ENCODE measurements around the gene SIRT2. TPM values are rescaled to one million over a fixed set of nuclear protein-coding genes. Genes with fewer than 3 reads are reported as not detected.
A peak's percentile ranks its signal among the peaks of the same experiment; 100 is the strongest.

SIRT2 gene
- total RNA-seq: 54.0 to 57.1 TPM (median 54.2 TPM) in 3 replicates
- long read RNA-seq, transcript SIRT2-201 (16 exons, 2,070 nt): minor isoform, 26 of 142 reads
- long read RNA-seq, transcript SIRT2-204 (15 exons, 2,062 nt): major isoform, 86 of 142 reads
- long read RNA-seq, partial matches to known transcripts: 0 of 142 reads
- long read RNA-seq, other reads (novel, unspliced or antisense): 29 of 142 reads

GRCh38 chr19:38899447-38900201 is at the start of gene SIRT2, which contains the start of gene NFKBIB:
TSS of gene SIRT2 (minus strand) at chr19:38899618. CDS start at chr19:38899521, 97 bp downstream.
TSS of gene NFKBIB (plus strand) at chr19:38899969. CDS start at chr19:38900033, 64 bp downstream.
- DNase-seq (ENCODE audit: low spot score): peak; percentile 100
- no peak for TF ChIP-seq CTCF (IDR thresholded peaks at IDR 0.05)
- Mint-ChIP-seq H3K9me3 (ENCODE audit: low read depth) (no peaks in the 10 kb centered on the region), H3K4me1 (ENCODE audit: low read depth) (peaks cover 26% of the 10 kb centered on the region), H3K27ac (ENCODE audit: unreplicated experiment) (peak within 1 kb of the TSS; percentile 98), H3K36me3 (ENCODE audit: low read depth) (peaks cover 5% of the 10 kb centered on the region), H3K4me3 (ENCODE audit: unreplicated experiment) (peak within 1 kb of the TSS; percentile 96), H3K27me3 (ENCODE audit: low read depth) (no peaks in the 10 kb centered on the region)

- Mint-ChIP-seq H3K4me3 (ENCODE audit: unreplicated experiment) (no peak overlapping the region), H3K27ac (ENCODE audit: unreplicated experiment) (no peak overlapping the region), H3K9me3 (ENCODE audit: low read depth) (no peaks in the 10 kb centered on the region), H3K4me1 (ENCODE audit: low read depth) (peaks cover 9% of the 10 kb centered on the region), H3K36me3 (ENCODE audit: low read depth) (peaks cover 14% of the 10 kb centered on the region), H3K27me3 (ENCODE audit: low read depth) (no peaks in the 10 kb centered on the region)
- DNase-seq (ENCODE audit: low spot score): peak; percentile 59
- TF ChIP-seq CTCF (IDR thresholded peaks at IDR 0.05): no peak
These were observed 47.0 kb upstream of the SIRT2 start for GRCh38 chr19:38946229-38947010.

- TF ChIP-seq CTCF (IDR thresholded peaks at IDR 0.05): no peak
- no peaks in the 10 kb centered on the region for H3K9me3 Mint-ChIP-seq (ENCODE audit: low read depth)
- H3K27me3 Mint-ChIP-seq (ENCODE audit: low read depth): no peaks in the 10 kb centered on the region
- no peak overlapping the region for H3K4me3 Mint-ChIP-seq (ENCODE audit: unreplicated experiment)
- H3K4me1 Mint-ChIP-seq (ENCODE audit: low read depth): peaks cover 9% of the 10 kb centered on the region
- peak; percentile 30 for DNase-seq (ENCODE audit: low spot score)
- peaks cover 14% of the 10 kb centered on the region for H3K36me3 Mint-ChIP-seq (ENCODE audit: low read depth)
- H3K27ac Mint-ChIP-seq (ENCODE audit: unreplicated experiment): no peak overlapping the region
These were observed 46.3 kb upstream of the SIRT2 start for GRCh38 chr19:38945562-38946228.

- Mint-ChIP-seq H3K9me3 (ENCODE audit: low read depth) (no peaks in the 10 kb centered on the region), H3K4me3 (ENCODE audit: unreplicated experiment) (no peak overlapping the region), H3K27me3 (ENCODE audit: low read depth) (no peaks in the 10 kb centered on the region), H3K27ac (ENCODE audit: unreplicated experiment) (no peak overlapping the region), H3K36me3 (ENCODE audit: low read depth) (peaks cover 14% of the 10 kb centered on the region), H3K4me1 (ENCODE audit: low read depth) (peaks cover 5% of the 10 kb centered on the region)
- no peak for TF ChIP-seq CTCF (IDR thresholded peaks at IDR 0.05)
- DNase-seq (ENCODE audit: low spot score): peak; percentile 88
These were observed 45.6 kb upstream of the SIRT2 start for GRCh38 chr19:38944981-38945506.
